HEK293 (cell line): Measurements from ENCODE around the gene RNF115.
A peak's percentile ranks its signal among the peaks of the same experiment; 100 is the strongest.
"Not testable (repeated sequence)": the region's sequence is repeated elsewhere in the genome, so short reads cannot be mapped to it uniquely, and the experiment has no call there.

Experiments
- CTCF ChIA-PET: fragments of 350-600 bp; formaldehyde crosslinking; extraction: SDS; loops from one replicate; lab custom pipeline; 2021; ENCODE audit warnings: antibody characterized with exemption; lab: Yijun Ruan, JAX
- POLR2A ChIA-PET: fragments of 300-600 bp; formaldehyde crosslinking; extraction: SDS; loops from one replicate; lab custom pipeline; 2020; ENCODE audit warnings: antibody characterized with exemption, inconsistent platforms; lab: Yijun Ruan, JAX
- H3K27ac ChIP-seq: fragments of 200-500 bp; sonication (Bioruptor generic); 2 replicates; pipeline ENCODE4 v1.5.1; 2014; ENCODE audit warnings: low read depth, low read length, control low read depth, inconsistent platforms; ENCODE audit errors: extremely low read depth
- H3K36me3 ChIP-seq, 2 experiments: fragments of 200-500 bp in 1 of 2; sonication (Bioruptor generic) in 1 of 2; 1 replicate in 1 of 2; 2 replicates in 1 of 2; pipeline ENCODE4 v1.5.1; 2014 to 2017; ENCODE audit warnings: inconsistent platforms in 2 of 2, low read length in 2 of 2; ENCODE audit not compliant: control insufficient read depth in 2 of 2, insufficient read depth in 1 of 2
- H3K4me1 ChIP-seq: fragments of 200-500 bp; sonication (Bioruptor generic); 2 replicates; pipeline ENCODE4 v1.5.1; 2014; ENCODE audit warnings: mild to moderate bottlenecking, low read length, inconsistent platforms; ENCODE audit not compliant: control insufficient read depth, insufficient read depth
- H3K4me3 ChIP-seq: 2 replicates; pipeline ENCODE4 v1.5.1; 2011; ENCODE audit warnings: low read depth, mild to moderate bottlenecking, control low read depth, low read length, moderate library complexity
- H3K9me3 ChIP-seq: fragments of 200-500 bp; sonication (Bioruptor generic); 2 replicates; pipeline ENCODE4 v1.5.1; 2014; ENCODE audit warnings: low read depth, low read length, inconsistent platforms; ENCODE audit not compliant: control insufficient read depth, insufficient read depth
- KLF7 ChIP-seq: fragments of 450-650 bp; formaldehyde crosslinking; IDR thresholded peaks from 2 replicates; pipeline ENCODE4 v1.5.1; 2016; ENCODE audit warnings: missing biosample characterization, missing genetic modification characterization, borderline replicate concordance
- REST ChIP-seq: fragments of 450-650 bp; formaldehyde crosslinking; IDR thresholded peaks from 2 replicates; pipeline ENCODE4 v1.5.1; 2016; ENCODE audit warnings: missing biosample characterization, missing genetic modification characterization
- ZBTB1 ChIP-seq: fragments of 450-650 bp; formaldehyde crosslinking; IDR thresholded peaks from 2 replicates; pipeline ENCODE4 v1.5.1; 2016; ENCODE audit warnings: missing biosample characterization, missing genetic modification characterization
- ZBTB21 ChIP-seq: fragments of 450-650 bp; formaldehyde crosslinking; IDR thresholded peaks from 2 replicates; pipeline ENCODE4 v1.5.1; 2017; ENCODE audit warnings: missing biosample characterization, missing genetic modification characterization
- ZBTB8A ChIP-seq: fragments of 450-650 bp; formaldehyde crosslinking; IDR thresholded peaks from 2 replicates; pipeline ENCODE4 v1.5.1; 2016; ENCODE audit warnings: missing biosample characterization, missing genetic modification characterization
- ZNF138 ChIP-seq: fragments of 450-650 bp; formaldehyde crosslinking; IDR thresholded peaks from 2 replicates; pipeline ENCODE4 v1.5.1; 2016; ENCODE audit warnings: missing biosample characterization, missing genetic modification characterization, borderline replicate concordance
- ZNF140 ChIP-seq: fragments of 450-650 bp; formaldehyde crosslinking; IDR thresholded peaks from 2 replicates; pipeline ENCODE4 v1.5.1; 2016; ENCODE audit warnings: missing biosample characterization, missing genetic modification characterization
- ZNF19 ChIP-seq: fragments of 450-650 bp; formaldehyde crosslinking; IDR thresholded peaks from 2 replicates; pipeline ENCODE4; 2016; ENCODE audit warnings: missing biosample characterization, missing genetic modification characterization, low read depth
- ZNF202 ChIP-seq: fragments of 450-650 bp; formaldehyde crosslinking; IDR thresholded peaks from 2 replicates; pipeline ENCODE4 v1.5.1; 2016; ENCODE audit warnings: missing biosample characterization, missing genetic modification characterization, borderline replicate concordance
- ZNF354C ChIP-seq: fragments of 450-650 bp; formaldehyde crosslinking; IDR thresholded peaks from 2 replicates; pipeline ENCODE4 v1.5.1; 2016; ENCODE audit warnings: missing biosample characterization, missing genetic modification characterization, low read depth, borderline replicate concordance
- ZNF394 ChIP-seq: fragments of 450-650 bp; formaldehyde crosslinking; IDR thresholded peaks from 2 replicates; pipeline ENCODE4 v1.5.1; 2016; ENCODE audit warnings: missing biosample characterization, missing genetic modification characterization, mild to moderate bottlenecking, moderate library complexity, borderline replicate concordance
- ZNF404 ChIP-seq: fragments of 450-650 bp; formaldehyde crosslinking; IDR thresholded peaks from 2 replicates; pipeline ENCODE4 v1.5.1; 2017; ENCODE audit warnings: missing biosample characterization, missing genetic modification characterization
- ZNF426 ChIP-seq: fragments of 450-650 bp; formaldehyde crosslinking; IDR thresholded peaks from 2 replicates; pipeline ENCODE4 v1.5.1; 2017; ENCODE audit warnings: missing biosample characterization, missing genetic modification characterization, mild to moderate bottlenecking, inconsistent platforms, moderate library complexity
- ZNF433 ChIP-seq: fragments of 450-650 bp; formaldehyde crosslinking; IDR thresholded peaks from 2 replicates; pipeline ENCODE4 v1.5.1; 2016; ENCODE audit warnings: missing biosample characterization, missing genetic modification characterization, low read depth
- ZNF510 ChIP-seq: fragments of 450-650 bp; formaldehyde crosslinking; IDR thresholded peaks from 2 replicates; pipeline ENCODE4 v1.5.1; 2018; ENCODE audit warnings: mild to moderate bottlenecking, missing genetic modification characterization, missing biosample characterization; ENCODE audit not compliant: insufficient replicate concordance
- ZNF514 ChIP-seq: fragments of 450-650 bp; formaldehyde crosslinking; IDR thresholded peaks from 2 replicates; pipeline ENCODE4 v1.5.1; 2016; ENCODE audit warnings: missing biosample characterization, missing genetic modification characterization
- ZNF555 ChIP-seq: fragments of 450-650 bp; formaldehyde crosslinking; conservative IDR thresholded peaks from 2 replicates; pipeline ENCODE4 v1.5.1; 2017; ENCODE audit warnings: missing biosample characterization, mild to moderate bottlenecking, missing genetic modification characterization, inconsistent platforms
- ZNF558 ChIP-seq: fragments of 450-650 bp; formaldehyde crosslinking; IDR thresholded peaks from 2 replicates; pipeline ENCODE4 v1.5.1; 2016; ENCODE audit warnings: missing biosample characterization, missing genetic modification characterization
- ZNF560 ChIP-seq: fragments of 450-650 bp; formaldehyde crosslinking; IDR thresholded peaks from 2 replicates; pipeline ENCODE4 v1.5.1; 2017; ENCODE audit warnings: missing biosample characterization, missing genetic modification characterization, borderline replicate concordance
- ZNF623 ChIP-seq: fragments of 450-650 bp; formaldehyde crosslinking; IDR thresholded peaks from 2 replicates; pipeline ENCODE4 v1.5.1; 2016; ENCODE audit warnings: missing biosample characterization, missing genetic modification characterization
- ZNF629 ChIP-seq: fragments of 450-650 bp; formaldehyde crosslinking; IDR thresholded peaks from 2 replicates; pipeline ENCODE4 v1.5.1; 2017; ENCODE audit warnings: missing biosample characterization, missing genetic modification characterization
- ZNF664 ChIP-seq: fragments of 450-650 bp; formaldehyde crosslinking; IDR thresholded peaks from 2 replicates; pipeline ENCODE4 v1.5.1; 2016; ENCODE audit warnings: missing biosample characterization, missing genetic modification characterization
- ZXDB ChIP-seq: fragments of 450-650 bp; formaldehyde crosslinking; IDR thresholded peaks from 2 replicates; pipeline ENCODE4 v1.5.1; 2016; ENCODE audit warnings: missing biosample characterization, missing genetic modification characterization
- TF ChIP-seq, protein P1 (sequence below): fragments of 450-650 bp; formaldehyde crosslinking; IDR thresholded peaks from 2 replicates; pipeline ENCODE4 v1.5.1; 2016; ENCODE audit warnings: missing biosample characterization, missing genetic modification characterization, borderline replicate concordance
- TF ChIP-seq, protein P2 (sequence below): fragments of 450-650 bp; formaldehyde crosslinking; IDR thresholded peaks from 2 replicates; pipeline ENCODE4 v1.5.1; 2016; ENCODE audit warnings: missing biosample characterization, missing genetic modification characterization
- TF ChIP-seq, protein P3 (sequence below): fragments of 450-650 bp; formaldehyde crosslinking; conservative IDR thresholded peaks from 2 replicates; pipeline ENCODE4 v1.5.1; 2016; ENCODE audit warnings: low read depth, missing biosample characterization, missing genetic modification characterization

The RNF115 gene

DNA sequence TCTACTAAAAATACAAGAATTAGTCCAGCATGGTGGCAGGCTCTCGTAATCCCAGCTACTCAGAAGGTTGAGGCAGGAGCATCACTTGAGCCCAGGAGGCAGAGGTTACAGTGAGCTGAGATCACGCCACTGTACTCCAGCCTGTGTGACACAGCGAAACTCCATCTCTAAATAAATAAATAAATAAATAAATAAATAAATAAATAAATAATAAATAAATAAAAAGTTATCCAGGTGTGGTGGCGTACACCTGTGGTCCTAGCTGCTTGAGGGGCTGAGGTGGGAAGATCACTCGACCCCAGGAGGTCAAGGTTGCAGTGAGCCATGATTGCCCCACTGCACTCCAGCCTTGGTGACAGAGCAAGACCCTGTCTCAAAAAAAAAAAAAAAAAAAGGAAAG, 105.4 kb downstream of the RNF115 start:
- H3K4me3 ChIP-seq, H3K9me3 ChIP-seq, H3K27ac ChIP-seq, H3K4me1 ChIP-seq, POLR2A ChIA-PET, CTCF ChIA-PET, H3K36me3 ChIP-seq: not testable (repeated sequence)
- TF ChIP-seq, protein P1, sequence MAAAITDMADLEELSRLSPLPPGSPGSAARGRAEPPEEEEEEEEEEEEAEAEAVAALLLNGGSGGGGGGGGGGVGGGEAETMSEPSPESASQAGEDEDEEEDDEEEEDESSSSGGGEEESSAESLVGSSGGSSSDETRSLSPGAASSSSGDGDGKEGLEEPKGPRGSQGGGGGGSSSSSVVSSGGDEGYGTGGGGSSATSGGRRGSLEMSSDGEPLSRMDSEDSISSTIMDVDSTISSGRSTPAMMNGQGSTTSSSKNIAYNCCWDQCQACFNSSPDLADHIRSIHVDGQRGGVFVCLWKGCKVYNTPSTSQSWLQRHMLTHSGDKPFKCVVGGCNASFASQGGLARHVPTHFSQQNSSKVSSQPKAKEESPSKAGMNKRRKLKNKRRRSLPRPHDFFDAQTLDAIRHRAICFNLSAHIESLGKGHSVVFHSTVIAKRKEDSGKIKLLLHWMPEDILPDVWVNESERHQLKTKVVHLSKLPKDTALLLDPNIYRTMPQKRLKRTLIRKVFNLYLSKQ: peak; percentile 76; the same call in 1 of the 2 replicates
- peak; percentile 94 for TF ChIP-seq ZNF394
- TF ChIP-seq, protein P2, sequence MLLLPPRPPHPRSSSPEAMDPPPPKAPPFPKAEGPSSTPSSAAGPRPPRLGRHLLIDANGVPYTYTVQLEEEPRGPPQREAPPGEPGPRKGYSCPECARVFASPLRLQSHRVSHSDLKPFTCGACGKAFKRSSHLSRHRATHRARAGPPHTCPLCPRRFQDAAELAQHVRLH (tag by site-specific recombination): peak; percentile 63; the same call in 1 of the 2 replicates
- peak; percentile 59 for TF ChIP-seq ZXDB (tag by site-specific recombination)
- peak; percentile 81; the same call in 1 of the 2 replicates for TF ChIP-seq ZNF560 (tag by site-specific recombination)
- TF ChIP-seq ZBTB21 (tag by site-specific recombination): peak; percentile 34; the same call in 1 of the 2 replicates
- TF ChIP-seq ZNF140 (tag by site-specific recombination): peak; percentile 81
- TF ChIP-seq ZNF354C: peak; percentile 55; the same call in 1 of the 2 replicates
- peak; percentile 69; the same call in 1 of the 2 replicates for TF ChIP-seq ZNF138
- TF ChIP-seq ZNF510 (tag by site-specific recombination): peak; percentile 74
- peak; percentile 87 for TF ChIP-seq ZNF555
- TF ChIP-seq ZNF629 (tag by site-specific recombination): peak; percentile 59; the same call in 1 of the 2 replicates
- TF ChIP-seq ZNF664 (tag by site-specific recombination): peak; percentile 69
- TF ChIP-seq ZNF404 (tag by site-specific recombination): peak; percentile 57; the same call in 1 of the 2 replicates
- peak; percentile 77; the same call in 1 of the 2 replicates for TF ChIP-seq ZNF558 (tag by site-specific recombination)
- TF ChIP-seq, protein P3, sequence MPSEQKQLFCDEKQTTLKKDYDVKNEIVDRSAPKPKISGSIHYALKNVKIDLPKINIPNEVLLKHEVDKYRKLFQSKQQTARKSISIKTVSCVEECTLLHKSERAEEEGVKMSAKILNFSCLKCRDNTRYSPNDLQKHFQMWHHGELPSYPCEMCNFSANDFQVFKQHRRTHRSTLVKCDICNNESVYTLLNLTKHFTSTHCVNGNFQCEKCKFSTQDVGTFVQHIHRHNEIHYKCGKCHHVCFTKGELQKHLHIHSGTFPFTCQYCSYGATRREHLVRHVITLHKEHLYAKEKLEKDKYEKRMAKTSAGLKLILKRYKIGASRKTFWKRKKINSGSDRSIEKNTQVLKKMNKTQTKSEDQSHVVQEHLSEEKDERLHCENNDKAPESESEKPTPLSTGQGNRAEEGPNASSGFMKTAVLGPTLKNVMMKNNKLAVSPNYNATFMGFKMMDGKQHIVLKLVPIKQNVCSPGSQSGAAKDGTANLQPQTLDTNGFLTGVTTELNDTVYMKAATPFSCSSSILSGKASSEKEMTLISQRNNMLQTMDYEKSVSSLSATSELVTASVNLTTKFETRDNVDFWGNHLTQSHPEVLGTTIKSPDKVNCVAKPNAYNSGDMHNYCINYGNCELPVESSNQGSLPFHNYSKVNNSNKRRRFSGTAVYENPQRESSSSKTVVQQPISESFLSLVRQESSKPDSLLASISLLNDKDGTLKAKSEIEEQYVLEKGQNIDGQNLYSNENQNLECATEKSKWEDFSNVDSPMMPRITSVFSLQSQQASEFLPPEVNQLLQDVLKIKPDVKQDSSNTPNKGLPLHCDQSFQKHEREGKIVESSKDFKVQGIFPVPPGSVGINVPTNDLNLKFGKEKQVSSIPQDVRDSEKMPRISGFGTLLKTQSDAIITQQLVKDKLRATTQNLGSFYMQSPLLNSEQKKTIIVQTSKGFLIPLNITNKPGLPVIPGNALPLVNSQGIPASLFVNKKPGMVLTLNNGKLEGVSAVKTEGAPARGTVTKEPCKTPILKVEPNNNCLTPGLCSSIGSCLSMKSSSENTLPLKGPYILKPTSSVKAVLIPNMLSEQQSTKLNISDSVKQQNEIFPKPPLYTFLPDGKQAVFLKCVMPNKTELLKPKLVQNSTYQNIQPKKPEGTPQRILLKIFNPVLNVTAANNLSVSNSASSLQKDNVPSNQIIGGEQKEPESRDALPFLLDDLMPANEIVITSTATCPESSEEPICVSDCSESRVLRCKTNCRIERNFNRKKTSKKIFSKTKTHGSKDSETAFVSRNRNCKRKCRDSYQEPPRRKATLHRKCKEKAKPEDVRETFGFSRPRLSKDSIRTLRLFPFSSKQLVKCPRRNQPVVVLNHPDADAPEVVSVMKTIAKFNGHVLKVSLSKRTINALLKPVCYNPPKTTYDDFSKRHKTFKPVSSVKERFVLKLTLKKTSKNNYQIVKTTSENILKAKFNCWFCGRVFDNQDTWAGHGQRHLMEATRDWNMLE (tag by site-specific recombination): peak; percentile 91
- TF ChIP-seq ZNF623 (tag by site-specific recombination): peak; percentile 78
- TF ChIP-seq ZNF19 (tag by site-specific recombination): 0 out of 2 replicates have a peak, but pooled peaks have one; percentile 48
- TF ChIP-seq KLF7 (tag by site-specific recombination): peak; percentile 54; the same call in 1 of the 2 replicates
- peak; percentile 73 for TF ChIP-seq ZNF433
- TF ChIP-seq ZBTB1 (tag by site-specific recombination): peak; percentile 65; the same call in 1 of the 2 replicates
- TF ChIP-seq ZNF426 (tag by site-specific recombination): peak; percentile 86
- TF ChIP-seq ZNF514 (tag by site-specific recombination): 0 out of 2 replicates have a peak, but pooled peaks have one; percentile 56
- TF ChIP-seq ZBTB8A (tag by site-specific recombination): peak; percentile 69
- TF ChIP-seq ZNF202 (tag by site-specific recombination): peak; percentile 89; the same call in 1 of the 2 replicates
- TF ChIP-seq REST (tag by site-specific recombination): peak; percentile 79
